ENCODE data around the gene HBD. TPM values are rescaled to one million over a fixed set of nuclear protein-coding genes. Genes with fewer than 3 reads are reported as not detected.

Gene HBD
- total RNA-seq, 1 donor from 2014 or later, result not detected

DNA sequence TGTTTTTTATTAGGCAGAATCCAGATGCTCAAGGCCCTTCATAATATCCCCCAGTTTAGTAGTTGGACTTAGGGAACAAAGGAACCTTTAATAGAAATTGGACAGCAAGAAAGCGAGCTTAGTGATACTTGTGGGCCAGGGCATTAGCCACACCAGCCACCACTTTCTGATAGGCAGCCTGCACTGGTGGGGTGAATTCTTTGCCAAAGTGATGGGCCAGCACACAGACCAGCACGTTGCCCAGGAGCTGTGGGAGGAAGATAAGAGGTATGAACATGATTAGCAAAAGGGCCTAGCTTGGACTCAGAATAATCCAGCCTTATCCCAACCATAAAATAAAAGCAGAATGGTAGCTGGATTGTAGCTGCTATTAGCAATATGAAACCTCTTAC, 8.8 kb downstream of the HBD start:
- Histone ChIP-seq H2AFZ (ENCODE audit: low read depth, low read length) (no peak overlapping the region), H3K9me3 (ENCODE audit: insufficient read depth, low read depth, low read length) (no peaks in the 10 kb centered on the region), H4K20me1 (ENCODE audit: insufficient read depth, low read length) (no peaks in the 10 kb centered on the region), H3K4me3 (ENCODE audit: insufficient read depth, low read depth, low read length) (no peak overlapping the region), H3K36me3 (ENCODE audit: insufficient read depth, low read length) (no peaks in the 10 kb centered on the region), H3K27ac (ENCODE audit: low read depth, low read length) (no peak overlapping the region), H3K4me1 (ENCODE audit: insufficient read depth, low read length) (no peaks in the 10 kb centered on the region), H3K79me2 (ENCODE audit: insufficient read depth, low read length) (no peaks in the 10 kb centered on the region), H3K27me3 (ENCODE audit: insufficient read depth, low read length) (no peaks in the 10 kb centered on the region), H3K9ac (ENCODE audit: low read length) (no peak overlapping the region), H3K4me2 (ENCODE audit: low read length) (no peak overlapping the region)
- Mint-ChIP-seq H3K27ac (ENCODE audit: unreplicated experiment) (no peak overlapping the region), H3K4me3 (ENCODE audit: unreplicated experiment) (no peak overlapping the region), H3K27me3 (ENCODE audit: low read depth, unreplicated experiment) (no peaks in the 10 kb centered on the region), H3K36me3 (ENCODE audit: low read depth, unreplicated experiment) (no peaks in the 10 kb centered on the region), H3K4me1 (ENCODE audit: low read depth, unreplicated experiment) (no peaks in the 10 kb centered on the region), H3K9me3 (ENCODE audit: unreplicated experiment) (peaks cover 2% of the 10 kb centered on the region)
- DNase-seq (ENCODE audit: low read depth), result no peak
- no peak for TF ChIP-seq CTCF (IDR thresholded peaks at IDR 0.05; ENCODE audit: insufficient read depth, low read depth, low read length)
- TF ChIP-seq EZH2 (IDR thresholded peaks at IDR 0.05; ENCODE audit: insufficient read depth, low read length), result no peak
- FAIRE-seq, result no peak

GRCh38 chr11:5224538-5225479, 9.5 kb downstream of the HBD start:
- Histone ChIP-seq H3K9me3 (ENCODE audit: insufficient read depth, low read depth, low read length) (no peaks in the 10 kb centered on the region), H3K4me3 (ENCODE audit: insufficient read depth, low read depth, low read length) (no peak overlapping the region), H3K9ac (ENCODE audit: low read length) (no peak overlapping the region), H3K79me2 (ENCODE audit: insufficient read depth, low read length) (no peaks in the 10 kb centered on the region), H3K4me2 (ENCODE audit: low read length) (no peak overlapping the region), H3K4me1 (ENCODE audit: insufficient read depth, low read length) (no peaks in the 10 kb centered on the region), H3K27me3 (ENCODE audit: insufficient read depth, low read length) (no peaks in the 10 kb centered on the region), H4K20me1 (ENCODE audit: insufficient read depth, low read length) (no peaks in the 10 kb centered on the region), H3K27ac (ENCODE audit: low read depth, low read length) (no peak overlapping the region), H2AFZ (ENCODE audit: low read depth, low read length) (no peak overlapping the region), H3K36me3 (ENCODE audit: insufficient read depth, low read length) (no peaks in the 10 kb centered on the region)
- H3K27ac Mint-ChIP-seq (ENCODE audit: unreplicated experiment), result no peak overlapping the region
- H3K27me3 Mint-ChIP-seq (ENCODE audit: low read depth, unreplicated experiment), result no peaks in the 10 kb centered on the region
- DNase-seq (ENCODE audit: low read depth) (no peak), FAIRE-seq (no peak)
- peaks cover 2% of the 10 kb centered on the region for H3K9me3 Mint-ChIP-seq (ENCODE audit: unreplicated experiment)
- H3K36me3 Mint-ChIP-seq (ENCODE audit: low read depth, unreplicated experiment), result no peaks in the 10 kb centered on the region
- TF ChIP-seq EZH2 (IDR thresholded peaks at IDR 0.05; ENCODE audit: insufficient read depth, low read length) (no peak), CTCF (IDR thresholded peaks at IDR 0.05; ENCODE audit: insufficient read depth, low read depth, low read length) (no peak)
- no peak overlapping the region for H3K4me3 Mint-ChIP-seq (ENCODE audit: unreplicated experiment)
- no peaks in the 10 kb centered on the region for H3K4me1 Mint-ChIP-seq (ENCODE audit: low read depth, unreplicated experiment)

GRCh38 chr11:5223686-5224085, 10.6 kb downstream of the HBD start:
- Histone ChIP-seq H2AFZ (ENCODE audit: low read depth, low read length) (no peak overlapping the region), H3K9ac (ENCODE audit: low read length) (no peak overlapping the region), H3K27me3 (ENCODE audit: insufficient read depth, low read length) (no peaks in the 10 kb centered on the region), H3K4me1 (ENCODE audit: insufficient read depth, low read length) (no peaks in the 10 kb centered on the region), H3K79me2 (ENCODE audit: insufficient read depth, low read length) (no peaks in the 10 kb centered on the region), H3K4me3 (ENCODE audit: insufficient read depth, low read depth, low read length) (no peak overlapping the region), H3K9me3 (ENCODE audit: insufficient read depth, low read depth, low read length) (no peaks in the 10 kb centered on the region), H3K4me2 (ENCODE audit: low read length) (no peak overlapping the region), H3K27ac (ENCODE audit: low read depth, low read length) (no peak overlapping the region), H4K20me1 (ENCODE audit: insufficient read depth, low read length) (no peaks in the 10 kb centered on the region), H3K36me3 (ENCODE audit: insufficient read depth, low read length) (no peaks in the 10 kb centered on the region)
- Mint-ChIP-seq H3K36me3 (ENCODE audit: low read depth, unreplicated experiment) (no peaks in the 10 kb centered on the region), H3K4me3 (ENCODE audit: unreplicated experiment) (no peak overlapping the region), H3K9me3 (ENCODE audit: unreplicated experiment) (peaks cover 3% of the 10 kb centered on the region), H3K4me1 (ENCODE audit: low read depth, unreplicated experiment) (no peaks in the 10 kb centered on the region), H3K27ac (ENCODE audit: unreplicated experiment) (no peak overlapping the region), H3K27me3 (ENCODE audit: low read depth, unreplicated experiment) (no peaks in the 10 kb centered on the region)
- DNase-seq (ENCODE audit: low read depth) (no peak), FAIRE-seq (no peak)
- TF ChIP-seq EZH2 (IDR thresholded peaks at IDR 0.05; ENCODE audit: insufficient read depth, low read length) (no peak), CTCF (IDR thresholded peaks at IDR 0.05; ENCODE audit: insufficient read depth, low read depth, low read length) (no peak)
